HEK293 (cell line): ENCODE results near the gene HMCN1.

ENCODE experiments used
- CTCF ChIA-PET: fragments of 350-600 bp; formaldehyde crosslinking; extraction: SDS; loops from one replicate; lab custom pipeline; 2021; ENCODE audit warnings: antibody characterized with exemption; lab: Yijun Ruan, JAX
- POLR2A ChIA-PET: fragments of 300-600 bp; formaldehyde crosslinking; extraction: SDS; loops from one replicate; lab custom pipeline; 2020; ENCODE audit warnings: antibody characterized with exemption, inconsistent platforms; lab: Yijun Ruan, JAX
- H3K27ac ChIP-seq: fragments of 200-500 bp; sonication (Bioruptor generic); 2 replicates; pipeline ENCODE4 v1.5.1; 2014; ENCODE audit warnings: low read depth, low read length, control low read depth, inconsistent platforms; ENCODE audit errors: extremely low read depth
- H3K36me3 ChIP-seq, 2 experiments: fragments of 200-500 bp in 1 of 2; sonication (Bioruptor generic) in 1 of 2; 1 replicate in 1 of 2; 2 replicates in 1 of 2; pipeline ENCODE4 v1.5.1; 2014 to 2017; ENCODE audit warnings: inconsistent platforms in 2 of 2, low read length in 2 of 2; ENCODE audit not compliant: control insufficient read depth in 2 of 2, insufficient read depth in 1 of 2
- H3K4me1 ChIP-seq: fragments of 200-500 bp; sonication (Bioruptor generic); 2 replicates; pipeline ENCODE4 v1.5.1; 2014; ENCODE audit warnings: mild to moderate bottlenecking, low read length, inconsistent platforms; ENCODE audit not compliant: control insufficient read depth, insufficient read depth
- H3K4me3 ChIP-seq: 2 replicates; pipeline ENCODE4 v1.5.1; 2011; ENCODE audit warnings: low read depth, mild to moderate bottlenecking, control low read depth, low read length, moderate library complexity
- H3K9me3 ChIP-seq: fragments of 200-500 bp; sonication (Bioruptor generic); 2 replicates; pipeline ENCODE4 v1.5.1; 2014; ENCODE audit warnings: low read depth, low read length, inconsistent platforms; ENCODE audit not compliant: control insufficient read depth, insufficient read depth
- KLF8 ChIP-seq: fragments of 450-650 bp; formaldehyde crosslinking; IDR thresholded peaks from 2 replicates; pipeline ENCODE4 v1.5.1; 2016; ENCODE audit warnings: missing biosample characterization, missing genetic modification characterization
- ZBTB20 ChIP-seq: fragments of 450-650 bp; formaldehyde crosslinking; IDR thresholded peaks from 2 replicates; pipeline ENCODE4 v1.5.1; 2016; ENCODE audit warnings: missing biosample characterization, missing genetic modification characterization
- ZBTB48 ChIP-seq: fragments of 450-650 bp; formaldehyde crosslinking; IDR thresholded peaks from 2 replicates; pipeline ENCODE4 v1.5.1; 2016; ENCODE audit warnings: missing biosample characterization, missing genetic modification characterization
- ZFP37 ChIP-seq: fragments of 450-650 bp; formaldehyde crosslinking; IDR thresholded peaks from 2 replicates; pipeline ENCODE4 v1.5.1; 2016; ENCODE audit warnings: missing biosample characterization, missing genetic modification characterization
- ZFP41 ChIP-seq: fragments of 450-650 bp; formaldehyde crosslinking; IDR thresholded peaks from 2 replicates; pipeline ENCODE4 v1.5.1; 2016; ENCODE audit warnings: missing biosample characterization, missing genetic modification characterization, borderline replicate concordance
- ZIC2 ChIP-seq: fragments of 450-650 bp; formaldehyde crosslinking; IDR thresholded peaks from 2 replicates; pipeline ENCODE4 v1.5.1; 2016; ENCODE audit warnings: missing biosample characterization, missing genetic modification characterization
- ZNF138 ChIP-seq: fragments of 450-650 bp; formaldehyde crosslinking; IDR thresholded peaks from 2 replicates; pipeline ENCODE4 v1.5.1; 2016; ENCODE audit warnings: missing biosample characterization, missing genetic modification characterization, borderline replicate concordance
- ZNF16 ChIP-seq: fragments of 450-650 bp; formaldehyde crosslinking; IDR thresholded peaks from 2 replicates; pipeline ENCODE4 v1.5.1; 2016; ENCODE audit warnings: low read depth, missing biosample characterization, missing genetic modification characterization
- ZNF169 ChIP-seq: fragments of 450-650 bp; formaldehyde crosslinking; IDR thresholded peaks from 2 replicates; pipeline ENCODE4 v1.5.1; 2016; ENCODE audit warnings: missing biosample characterization, missing genetic modification characterization
- ZNF184 ChIP-seq: fragments of 450-650 bp; IDR thresholded peaks from 2 replicates; pipeline ENCODE4 v1.5.1; 2018; ENCODE audit warnings: missing biosample characterization, mild to moderate bottlenecking, missing genetic modification characterization
- ZNF274 ChIP-seq, 2 experiments: fragments of 200-500 bp in 1 of 2; fragments of 450-650 bp in 1 of 2; sonication (Bioruptor generic) in 1 of 2; formaldehyde crosslinking in 1 of 2; IDR thresholded peaks; 2 replicates each; pipeline versions ENCODE4 v1.5.1 to v1.6.1; 2014 to 2016; ENCODE audit warnings: borderline replicate concordance in 1 of 2, inconsistent platforms in 1 of 2, low read length in 1 of 2, missing biosample characterization in 1 of 2, missing genetic modification characterization in 1 of 2
- ZNF510 ChIP-seq: fragments of 450-650 bp; formaldehyde crosslinking; IDR thresholded peaks from 2 replicates; pipeline ENCODE4 v1.5.1; 2018; ENCODE audit warnings: mild to moderate bottlenecking, missing genetic modification characterization, missing biosample characterization; ENCODE audit not compliant: insufficient replicate concordance
- ZNF521 ChIP-seq: fragments of 450-650 bp; formaldehyde crosslinking; IDR thresholded peaks from 2 replicates; pipeline ENCODE4 v1.5.1; 2017; ENCODE audit warnings: missing biosample characterization, mild to moderate bottlenecking, missing genetic modification characterization
- ZNF555 ChIP-seq: fragments of 450-650 bp; formaldehyde crosslinking; conservative IDR thresholded peaks from 2 replicates; pipeline ENCODE4 v1.5.1; 2017; ENCODE audit warnings: missing biosample characterization, mild to moderate bottlenecking, missing genetic modification characterization, inconsistent platforms
- ZNF654 ChIP-seq: fragments of 450-650 bp; formaldehyde crosslinking; IDR thresholded peaks from 2 replicates; pipeline ENCODE4 v1.5.1; 2016; ENCODE audit warnings: low read depth, missing biosample characterization, missing genetic modification characterization
- ZNF660 ChIP-seq: fragments of 450-650 bp; IDR thresholded peaks from 2 replicates; pipeline ENCODE4 v1.5.1; 2018; ENCODE audit warnings: missing biosample characterization, mild to moderate bottlenecking, missing genetic modification characterization
- ZNF768 ChIP-seq: fragments of 450-650 bp; formaldehyde crosslinking; IDR thresholded peaks from 2 replicates; pipeline ENCODE4 v1.5.1; 2018; ENCODE audit warnings: missing biosample characterization, mild to moderate bottlenecking, missing genetic modification characterization
- TF ChIP-seq, protein P1 (sequence below): fragments of 450-650 bp; formaldehyde crosslinking; IDR thresholded peaks from 2 replicates; pipeline ENCODE4 v1.5.1; 2016; ENCODE audit warnings: missing biosample characterization, missing genetic modification characterization
- TF ChIP-seq, protein P2 (sequence below): fragments of 450-650 bp; formaldehyde crosslinking; IDR thresholded peaks from 2 replicates; pipeline ENCODE4 v1.5.0; 2017; ENCODE audit warnings: missing biosample characterization, missing genetic modification characterization, borderline replicate concordance
- TF ChIP-seq, protein P3 (sequence below): fragments of 450-650 bp; formaldehyde crosslinking; IDR thresholded peaks from 2 replicates; pipeline ENCODE4 v1.5.1; 2016; ENCODE audit warnings: missing biosample characterization, missing genetic modification characterization
- TF ChIP-seq, protein P4 (sequence below): fragments of 450-650 bp; formaldehyde crosslinking; IDR thresholded peaks from 2 replicates; pipeline ENCODE4 v1.5.1; 2016; ENCODE audit warnings: missing biosample characterization, missing genetic modification characterization
- TF ChIP-seq, protein P5 (sequence below): fragments of 450-650 bp; formaldehyde crosslinking; IDR thresholded peaks from 2 replicates; pipeline ENCODE4 v1.5.1; 2017; ENCODE audit warnings: missing biosample characterization, missing genetic modification characterization
- TF ChIP-seq, protein P6 (sequence below): fragments of 450-650 bp; formaldehyde crosslinking; IDR thresholded peaks from 2 replicates; pipeline ENCODE4 v1.5.1; 2016; ENCODE audit warnings: missing biosample characterization, missing genetic modification characterization

Gene HMCN1

DNA sequence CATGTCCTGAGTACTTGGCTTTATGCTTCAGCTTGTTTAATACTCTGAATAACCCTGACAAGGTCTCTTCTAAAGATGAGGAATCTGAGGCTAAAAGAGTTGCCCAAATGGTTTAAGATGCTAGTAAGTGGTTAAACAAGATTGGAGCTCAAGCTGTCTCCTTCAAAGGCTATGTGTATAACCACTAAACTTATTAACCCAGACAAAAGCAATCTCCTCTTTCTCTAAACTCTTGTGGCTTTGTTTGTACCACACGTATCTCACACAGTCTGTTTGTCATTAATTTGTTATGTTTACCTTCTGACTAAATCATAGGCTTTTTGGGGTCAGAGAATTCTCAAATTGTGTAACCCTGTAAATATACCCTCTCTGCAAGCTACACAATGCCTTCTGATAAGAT lies 89.9 kb downstream of the HMCN1 start:
- POLR2A ChIA-PET: no interaction called here
- Histone ChIP-seq H3K4me3 (no peak overlapping the region), H3K27ac (no peak overlapping the region), H3K4me1 (no peaks in the 10 kb centered on the region), H3K36me3 (no peaks in the 10 kb centered on the region), H3K9me3 (no peaks in the 10 kb centered on the region)
- CTCF ChIA-PET: interaction anchor here (0.6 to 1.0 kb wide), 3 partner anchors 11 to 32 kb away, joined by 3 to 4 read pairs (median 3); no protein-coding TSS in a partner anchor
- TF ChIP-seq, protein P1, sequence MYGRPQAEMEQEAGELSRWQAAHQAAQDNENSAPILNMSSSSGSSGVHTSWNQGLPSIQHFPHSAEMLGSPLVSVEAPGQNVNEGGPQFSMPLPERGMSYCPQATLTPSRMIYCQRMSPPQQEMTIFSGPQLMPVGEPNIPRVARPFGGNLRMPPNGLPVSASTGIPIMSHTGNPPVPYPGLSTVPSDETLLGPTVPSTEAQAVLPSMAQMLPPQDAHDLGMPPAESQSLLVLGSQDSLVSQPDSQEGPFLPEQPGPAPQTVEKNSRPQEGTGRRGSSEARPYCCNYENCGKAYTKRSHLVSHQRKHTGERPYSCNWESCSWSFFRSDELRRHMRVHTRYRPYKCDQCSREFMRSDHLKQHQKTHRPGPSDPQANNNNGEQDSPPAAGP (tag by site-specific recombination): no peak
- TF ChIP-seq, protein P2, sequence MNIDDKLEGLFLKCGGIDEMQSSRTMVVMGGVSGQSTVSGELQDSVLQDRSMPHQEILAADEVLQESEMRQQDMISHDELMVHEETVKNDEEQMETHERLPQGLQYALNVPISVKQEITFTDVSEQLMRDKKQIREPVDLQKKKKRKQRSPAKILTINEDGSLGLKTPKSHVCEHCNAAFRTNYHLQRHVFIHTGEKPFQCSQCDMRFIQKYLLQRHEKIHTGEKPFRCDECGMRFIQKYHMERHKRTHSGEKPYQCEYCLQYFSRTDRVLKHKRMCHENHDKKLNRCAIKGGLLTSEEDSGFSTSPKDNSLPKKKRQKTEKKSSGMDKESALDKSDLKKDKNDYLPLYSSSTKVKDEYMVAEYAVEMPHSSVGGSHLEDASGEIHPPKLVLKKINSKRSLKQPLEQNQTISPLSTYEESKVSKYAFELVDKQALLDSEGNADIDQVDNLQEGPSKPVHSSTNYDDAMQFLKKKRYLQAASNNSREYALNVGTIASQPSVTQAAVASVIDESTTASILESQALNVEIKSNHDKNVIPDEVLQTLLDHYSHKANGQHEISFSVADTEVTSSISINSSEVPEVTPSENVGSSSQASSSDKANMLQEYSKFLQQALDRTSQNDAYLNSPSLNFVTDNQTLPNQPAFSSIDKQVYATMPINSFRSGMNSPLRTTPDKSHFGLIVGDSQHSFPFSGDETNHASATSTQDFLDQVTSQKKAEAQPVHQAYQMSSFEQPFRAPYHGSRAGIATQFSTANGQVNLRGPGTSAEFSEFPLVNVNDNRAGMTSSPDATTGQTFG: no peak
- TF ChIP-seq, protein P3, sequence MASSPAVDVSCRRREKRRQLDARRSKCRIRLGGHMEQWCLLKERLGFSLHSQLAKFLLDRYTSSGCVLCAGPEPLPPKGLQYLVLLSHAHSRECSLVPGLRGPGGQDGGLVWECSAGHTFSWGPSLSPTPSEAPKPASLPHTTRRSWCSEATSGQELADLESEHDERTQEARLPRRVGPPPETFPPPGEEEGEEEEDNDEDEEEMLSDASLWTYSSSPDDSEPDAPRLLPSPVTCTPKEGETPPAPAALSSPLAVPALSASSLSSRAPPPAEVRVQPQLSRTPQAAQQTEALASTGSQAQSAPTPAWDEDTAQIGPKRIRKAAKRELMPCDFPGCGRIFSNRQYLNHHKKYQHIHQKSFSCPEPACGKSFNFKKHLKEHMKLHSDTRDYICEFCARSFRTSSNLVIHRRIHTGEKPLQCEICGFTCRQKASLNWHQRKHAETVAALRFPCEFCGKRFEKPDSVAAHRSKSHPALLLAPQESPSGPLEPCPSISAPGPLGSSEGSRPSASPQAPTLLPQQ (tag by site-specific recombination): no peak
- TF ChIP-seq, protein P4, sequence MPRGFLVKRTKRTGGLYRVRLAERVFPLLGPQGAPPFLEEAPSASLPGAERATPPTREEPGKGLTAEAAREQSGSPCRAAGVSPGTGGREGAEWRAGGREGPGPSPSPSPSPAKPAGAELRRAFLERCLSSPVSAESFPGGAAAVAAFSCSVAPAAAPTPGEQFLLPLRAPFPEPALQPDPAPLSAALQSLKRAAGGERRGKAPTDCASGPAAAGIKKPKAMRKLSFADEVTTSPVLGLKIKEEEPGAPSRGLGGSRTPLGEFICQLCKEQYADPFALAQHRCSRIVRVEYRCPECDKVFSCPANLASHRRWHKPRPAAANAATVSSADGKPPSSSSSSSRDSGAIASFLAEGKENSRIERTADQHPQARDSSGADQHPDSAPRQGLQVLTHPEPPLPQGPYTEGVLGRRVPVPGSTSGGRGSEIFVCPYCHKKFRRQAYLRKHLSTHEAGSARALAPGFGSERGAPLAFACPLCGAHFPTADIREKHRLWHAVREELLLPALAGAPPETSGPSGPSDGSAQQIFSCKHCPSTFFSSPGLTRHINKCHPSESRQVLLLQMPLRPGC (tag by site-specific recombination): no peak
- no peak for TF ChIP-seq ZNF768 (tag by site-specific recombination)
- no peak for TF ChIP-seq ZIC2 (tag by site-specific recombination)
- no peak for TF ChIP-seq ZBTB48
- TF ChIP-seq ZNF169: no peak
- TF ChIP-seq, protein P5, sequence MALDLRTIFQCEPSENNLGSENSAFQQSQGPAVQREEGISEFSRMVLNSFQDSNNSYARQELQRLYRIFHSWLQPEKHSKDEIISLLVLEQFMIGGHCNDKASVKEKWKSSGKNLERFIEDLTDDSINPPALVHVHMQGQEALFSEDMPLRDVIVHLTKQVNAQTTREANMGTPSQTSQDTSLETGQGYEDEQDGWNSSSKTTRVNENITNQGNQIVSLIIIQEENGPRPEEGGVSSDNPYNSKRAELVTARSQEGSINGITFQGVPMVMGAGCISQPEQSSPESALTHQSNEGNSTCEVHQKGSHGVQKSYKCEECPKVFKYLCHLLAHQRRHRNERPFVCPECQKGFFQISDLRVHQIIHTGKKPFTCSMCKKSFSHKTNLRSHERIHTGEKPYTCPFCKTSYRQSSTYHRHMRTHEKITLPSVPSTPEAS: no peak

DNA sequence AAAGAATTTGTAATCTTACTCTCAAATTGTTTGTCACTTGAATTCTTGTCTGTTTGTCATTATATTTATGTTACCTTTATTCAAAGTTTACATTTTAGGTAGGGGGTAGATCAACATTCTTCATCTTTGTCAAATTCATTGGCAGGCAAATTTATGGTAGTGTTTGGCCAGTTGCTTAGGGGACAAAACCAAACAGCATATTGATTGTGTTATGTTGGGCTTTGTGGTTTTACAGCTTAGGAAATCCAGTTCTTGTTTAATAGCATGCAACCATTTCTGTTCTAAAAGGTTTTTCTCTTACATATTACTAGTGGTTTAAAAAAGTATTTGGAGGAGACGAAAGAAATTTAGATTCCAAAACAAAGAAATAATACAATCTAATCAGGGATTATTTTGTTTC lies 91.4 kb downstream of the HMCN1 start:
- CTCF ChIA-PET: no interaction called here
- TF ChIP-seq ZNF555 (tag by site-specific recombination) (no peak), ZNF654 (tag by site-specific recombination) (no peak), ZNF274 (IDR thresholded peaks at IDR 0.05; ENCODE audit: low read length) (no peak), ZNF274 (tag by site-specific recombination; IDR thresholded peaks at IDR 0.05; ENCODE audit: borderline replicate concordance) (no peak), ZBTB20 (tag by site-specific recombination) (no peak), ZNF138 (tag by site-specific recombination) (no peak), ZNF16 (no peak), ZNF184 (no peak), ZNF660 (tag by site-specific recombination) (no peak), ZFP37 (tag by site-specific recombination) (no peak), ZFP41 (tag by site-specific recombination) (no peak), ZNF510 (tag by site-specific recombination) (no peak), ZNF521 (no peak), KLF8 (no peak), ZNF768 (tag by site-specific recombination) (no peak)
- TF ChIP-seq, protein P6, sequence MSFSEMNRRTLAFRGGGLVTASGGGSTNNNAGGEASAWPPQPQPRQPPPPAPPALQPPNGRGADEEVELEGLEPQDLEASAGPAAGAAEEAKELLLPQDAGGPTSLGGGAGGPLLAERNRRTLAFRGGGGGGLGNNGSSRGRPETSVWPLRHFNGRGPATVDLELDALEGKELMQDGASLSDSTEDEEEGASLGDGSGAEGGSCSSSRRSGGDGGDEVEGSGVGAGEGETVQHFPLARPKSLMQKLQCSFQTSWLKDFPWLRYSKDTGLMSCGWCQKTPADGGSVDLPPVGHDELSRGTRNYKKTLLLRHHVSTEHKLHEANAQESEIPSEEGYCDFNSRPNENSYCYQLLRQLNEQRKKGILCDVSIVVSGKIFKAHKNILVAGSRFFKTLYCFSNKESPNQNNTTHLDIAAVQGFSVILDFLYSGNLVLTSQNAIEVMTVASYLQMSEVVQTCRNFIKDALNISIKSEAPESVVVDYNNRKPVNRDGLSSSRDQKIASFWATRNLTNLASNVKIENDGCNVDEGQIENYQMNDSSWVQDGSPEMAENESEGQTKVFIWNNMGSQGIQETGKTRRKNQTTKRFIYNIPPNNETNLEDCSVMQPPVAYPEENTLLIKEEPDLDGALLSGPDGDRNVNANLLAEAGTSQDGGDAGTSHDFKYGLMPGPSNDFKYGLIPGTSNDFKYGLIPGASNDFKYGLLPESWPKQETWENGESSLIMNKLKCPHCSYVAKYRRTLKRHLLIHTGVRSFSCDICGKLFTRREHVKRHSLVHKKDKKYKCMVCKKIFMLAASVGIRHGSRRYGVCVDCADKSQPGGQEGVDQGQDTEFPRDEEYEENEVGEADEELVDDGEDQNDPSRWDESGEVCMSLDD (tag by site-specific recombination): no peak

More for the DNA sequence above, 91.4 kb downstream of the HMCN1 start:
- no peaks in the 10 kb centered on the region for H3K4me1 ChIP-seq
- no peaks in the 10 kb centered on the region for H3K9me3 ChIP-seq
- POLR2A ChIA-PET: no interaction called here
- no peak overlapping the region for H3K4me3 ChIP-seq
- H3K36me3 ChIP-seq: no peaks in the 10 kb centered on the region
- H3K27ac ChIP-seq: no peak overlapping the region
